Mesenchymal stem cell (in vitro differentiated cells and primary cell): Measurements from ENCODE around the gene XPNPEP3.

Experiments
- DNase-seq: peaks from one replicate; pipeline ENCODE4 v3.0.0-alpha.2; 2013
- H2AFZ ChIP-seq: one replicate; pipeline ENCODE4 v1.6.1; 2013; ENCODE audit warnings: low read depth, mild to moderate bottlenecking, control low read depth, inconsistent platforms, low read length, moderate library complexity
- H2AK5ac ChIP-seq: 2 replicates; pipeline ENCODE4 v1.6.1; 2013; ENCODE audit warnings: low read length, moderate library complexity, mild to moderate bottlenecking, inconsistent platforms; ENCODE audit not compliant: severe bottlenecking
- H2BK120ac ChIP-seq: one replicate; pipeline ENCODE4 v1.6.1; 2013; ENCODE audit warnings: low read depth, mild to moderate bottlenecking, inconsistent platforms, low read length, moderate library complexity
- H2BK12ac ChIP-seq, 2 experiments: one replicate each; pipeline ENCODE4 v1.6.1; 2013; ENCODE audit warnings: inconsistent platforms in 2 of 2, low read length in 2 of 2, mild to moderate bottlenecking in 2 of 2, moderate library complexity in 2 of 2, control low read depth in 1 of 2
- H2BK15ac ChIP-seq: one replicate; pipeline ENCODE4 v1.6.1; 2013; ENCODE audit warnings: mild to moderate bottlenecking, low read depth, inconsistent platforms; ENCODE audit not compliant: poor library complexity, severe bottlenecking
- H2BK5ac ChIP-seq: 2 replicates; pipeline ENCODE4 v1.6.1; 2013; ENCODE audit warnings: low read depth, mild to moderate bottlenecking, low read length, control low read depth, inconsistent platforms; ENCODE audit not compliant: poor library complexity, severe bottlenecking
- H3K14ac ChIP-seq, 2 experiments: one replicate each; pipeline ENCODE4 v1.6.1; 2013; ENCODE audit warnings: inconsistent platforms in 2 of 2, low read length in 2 of 2, control low read depth in 1 of 2, mild to moderate bottlenecking in 1 of 2, moderate library complexity in 1 of 2
- H3K18ac ChIP-seq, 2 experiments: one replicate each; pipeline ENCODE4 v1.6.1; 2013; ENCODE audit warnings: inconsistent platforms in 2 of 2, low read length in 2 of 2, control low read depth in 1 of 2, low read depth in 1 of 2, mild to moderate bottlenecking in 1 of 2
- H3K23ac ChIP-seq, 2 experiments: one replicate each; pipeline ENCODE4 v1.6.1; 2013; ENCODE audit warnings: inconsistent platforms in 2 of 2, low read length in 2 of 2, mild to moderate bottlenecking in 2 of 2, moderate library complexity in 2 of 2, control low read depth in 1 of 2
- H3K27ac ChIP-seq: 2 replicates; pipeline ENCODE4 v1.5.1; 2013; ENCODE audit warnings: mild to moderate bottlenecking, moderate library complexity, low read length, control low read depth, inconsistent platforms; ENCODE audit not compliant: poor library complexity, severe bottlenecking
- H3K27me3 ChIP-seq, 2 experiments: 2 replicates each; pipeline versions ENCODE4 v1.6.1 to v1.7.0; 2013; ENCODE audit warnings: low read length in 2 of 2, mild to moderate bottlenecking in 2 of 2, moderate library complexity in 2 of 2, control low read depth in 1 of 2, inconsistent platforms in 1 of 2; ENCODE audit not compliant: control insufficient read depth in 1 of 2, insufficient read depth in 1 of 2
- H3K36me3 ChIP-seq, 2 experiments: 2 replicates each; pipeline versions ENCODE4 v1.6.1 to v1.7.0; 2013; ENCODE audit warnings: low read length in 2 of 2, control low read depth in 1 of 2, inconsistent platforms in 1 of 2, low read depth in 1 of 2, mild to moderate bottlenecking in 1 of 2; ENCODE audit not compliant: insufficient read depth in 2 of 2, control insufficient read depth in 1 of 2
- H3K4ac ChIP-seq, 2 experiments: one replicate each; pipeline ENCODE4 v1.6.1; 2013; ENCODE audit warnings: inconsistent platforms in 2 of 2, low read length in 2 of 2, mild to moderate bottlenecking in 2 of 2, moderate library complexity in 2 of 2, control low read depth in 1 of 2, low read depth in 1 of 2
- H3K4me1 ChIP-seq: 2 replicates; pipeline ENCODE4 v1.6.1; 2013; ENCODE audit warnings: low read depth, low read length, control low read depth; ENCODE audit not compliant: control insufficient read depth, insufficient read depth
- H3K4me2 ChIP-seq: 2 replicates; pipeline ENCODE4 v1.6.1; 2013; ENCODE audit warnings: low read length, mild to moderate bottlenecking, inconsistent platforms; ENCODE audit not compliant: poor library complexity, severe bottlenecking
- H3K4me3 ChIP-seq, 2 experiments: 2 replicates each; pipeline versions ENCODE4 v1.5.1 to v1.7.0; 2013; ENCODE audit warnings: low read length in 2 of 2, mild to moderate bottlenecking in 2 of 2, control low read depth in 1 of 2, low read depth in 1 of 2; ENCODE audit not compliant: insufficient read depth in 1 of 2
- H3K79me1 ChIP-seq: replicated peaks from 2 replicates; pipeline ENCODE4 v1.6.1; 2013; ENCODE audit warnings: mild to moderate bottlenecking, control low read depth, low read length, inconsistent platforms; ENCODE audit not compliant: poor library complexity, severe bottlenecking
- H3K9ac ChIP-seq: 2 replicates; pipeline ENCODE4 v1.7.0; 2013; ENCODE audit warnings: mild to moderate bottlenecking, low read length, moderate library complexity
- H3K9me3 ChIP-seq: 2 replicates; pipeline ENCODE4 v1.7.0; 2013; ENCODE audit warnings: mild to moderate bottlenecking, low read length; ENCODE audit not compliant: control insufficient read depth
- H4K8ac ChIP-seq: one replicate; pipeline ENCODE4 v1.6.1; 2013; ENCODE audit warnings: inconsistent platforms, mild to moderate bottlenecking, low read length, moderate library complexity
- H4K91ac ChIP-seq: one replicate; pipeline ENCODE4 v1.6.1; 2013; ENCODE audit warnings: mild to moderate bottlenecking, low read length, inconsistent platforms
- WGBS: methylation state at CpG from one replicate; pipeline ENCODE4 v1.1.7; 2013; ENCODE audit warnings: mixed read lengths; 5-methylcytosine and 5-hydroxymethylcytosine counted together

The XPNPEP3 gene

GRCh38 chr22:40957601-40958000 is 100.7 kb downstream of the XPNPEP3 start:
- no peak overlapping the region for H2BK120ac ChIP-seq
- no peak overlapping the region for H2AK5ac ChIP-seq
- H2BK15ac ChIP-seq: no peak overlapping the region
- H3K18ac ChIP-seq: no peak overlapping the region
- no peak for DNase-seq
- H3K79me1 ChIP-seq: peaks cover 9% of the 10 kb centered on the region
- H3K27me3 ChIP-seq: no peaks in the 10 kb centered on the region
- no peak overlapping the region for H2BK12ac ChIP-seq
- no peak overlapping the region for H3K14ac ChIP-seq
- WGBS: 94% methylated on average over 7 of the region's 7 CpGs
- H3K9ac ChIP-seq: no peak overlapping the region
- no peak overlapping the region for H3K4ac ChIP-seq
- no peak overlapping the region for H3K4me2 ChIP-seq
- no peak overlapping the region for H2BK5ac ChIP-seq
- H2AFZ ChIP-seq: no peak overlapping the region
- H3K36me3 ChIP-seq: peaks cover 50 to 61% of the 10 kb centered on the region in 2 experiments
- no peak overlapping the region for H4K91ac ChIP-seq
- H3K27ac ChIP-seq: no peak overlapping the region
- no peak overlapping the region for H4K8ac ChIP-seq
- no peak overlapping the region for H3K23ac ChIP-seq
- H3K4me1 ChIP-seq: peaks cover 3% of the 10 kb centered on the region
- no peak overlapping the region for H3K4me3 ChIP-seq
- H3K9me3 ChIP-seq: no peaks in the 10 kb centered on the region

DNA sequence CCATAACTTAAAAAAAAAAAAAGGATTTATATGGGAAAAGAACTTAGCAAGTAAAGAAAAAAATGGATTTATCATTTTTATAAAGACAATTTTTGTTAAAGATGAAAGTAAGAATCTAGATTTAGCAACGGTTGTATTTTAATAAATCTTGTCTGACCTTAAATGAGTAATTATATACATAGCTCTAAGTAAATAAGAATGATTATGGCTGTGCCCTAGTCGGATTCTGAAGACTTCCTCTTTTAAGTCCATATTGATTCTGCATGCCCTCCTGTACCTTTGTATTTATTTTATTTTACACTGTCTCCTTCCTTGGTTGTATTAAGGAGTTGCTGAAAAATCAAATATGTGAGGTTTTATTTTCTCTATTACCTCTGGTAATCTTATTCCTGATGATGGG is 101.4 kb downstream of the XPNPEP3 start:
- Histone ChIP-seq H4K91ac (no peak overlapping the region), H3K4me3 (no peak overlapping the region), H3K23ac (no peak overlapping the region), H2BK5ac (no peak overlapping the region), H3K27me3 (no peaks in the 10 kb centered on the region), H2BK15ac (no peak overlapping the region), H3K9me3 (no peaks in the 10 kb centered on the region), H3K18ac (no peak overlapping the region), H3K79me1 (peaks cover 12% of the 10 kb centered on the region), H3K14ac (no peak overlapping the region), H3K4ac (no peak overlapping the region), H3K4me2 (no peak overlapping the region), H3K4me1 (no peaks in the 10 kb centered on the region), H3K36me3 (peaks cover 55 to 64% of the 10 kb centered on the region in 2 experiments), H2AFZ (no peak overlapping the region), H2AK5ac (no peak overlapping the region), H4K8ac (no peak overlapping the region), H3K27ac (no peak overlapping the region), H2BK12ac (no peak overlapping the region), H3K9ac (no peak overlapping the region), H2BK120ac (no peak overlapping the region)
- no CpG with 5 or more reads among the region's 2 CpGs for WGBS
- DNase-seq: no peak

DNA sequence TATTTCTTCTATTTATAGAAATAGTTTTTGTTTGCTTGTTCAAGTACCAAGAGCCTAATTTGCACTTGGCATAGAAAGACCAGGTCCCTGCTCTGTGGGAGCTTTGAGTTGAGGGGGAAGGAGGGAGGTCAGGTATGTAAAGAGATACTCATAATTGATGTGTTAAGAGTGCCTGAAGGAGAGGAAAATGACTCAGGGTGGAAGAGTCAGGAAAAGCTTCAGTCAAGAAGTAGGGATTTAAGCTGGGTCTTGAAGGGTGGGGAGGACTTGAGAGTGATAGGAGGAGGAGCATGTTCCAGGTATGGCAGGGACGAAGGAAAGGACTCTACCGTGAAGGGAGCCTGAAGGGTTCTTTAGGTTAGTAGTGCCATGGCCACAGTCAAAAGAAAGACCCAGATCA is 103.2 kb downstream of the XPNPEP3 start:
- no peak for DNase-seq
- Histone ChIP-seq H3K36me3 (peaks cover 55 to 64% of the 10 kb centered on the region in 2 experiments), H3K23ac (no peak overlapping the region), H2BK5ac (no peak overlapping the region), H2BK15ac (no peak overlapping the region), H2BK12ac (no peak overlapping the region), H3K4me3 (no peak overlapping the region), H3K18ac (no peak overlapping the region), H3K9ac (no peak overlapping the region), H2BK120ac (no peak overlapping the region), H3K4ac (no peak overlapping the region), H3K27ac (no peak overlapping the region), H3K4me1 (no peaks in the 10 kb centered on the region), H4K91ac (no peak overlapping the region), H3K4me2 (no peak overlapping the region), H3K14ac (no peak overlapping the region), H3K9me3 (no peaks in the 10 kb centered on the region), H3K79me1 (peaks cover 20% of the 10 kb centered on the region), H4K8ac (no peak overlapping the region), H3K27me3 (no peaks in the 10 kb centered on the region), H2AFZ (no peak overlapping the region), H2AK5ac (no peak overlapping the region)
- WGBS: 93% methylated on average over 2 of the region's 2 CpGs

GRCh38 chr22:40965936-40966725 is 109.2 kb downstream of the XPNPEP3 start:
- no peaks in the 10 kb centered on the region for H3K27me3 ChIP-seq
- no peak overlapping the region for H3K4me3 ChIP-seq
- peaks cover 42% of the 10 kb centered on the region for H3K79me1 ChIP-seq
- H3K4me1 ChIP-seq: no peaks in the 10 kb centered on the region
- no peak overlapping the region for H2BK15ac ChIP-seq
- H2AFZ ChIP-seq: no peak overlapping the region
- no peak overlapping the region for H4K91ac ChIP-seq
- no peak overlapping the region for H4K8ac ChIP-seq
- no peak overlapping the region for H2BK12ac ChIP-seq
- no peak overlapping the region for H3K4ac ChIP-seq
- no peak for DNase-seq
- peaks cover 48 to 86% of the 10 kb centered on the region in 2 experiments for H3K36me3 ChIP-seq
- H3K27ac ChIP-seq: no peak overlapping the region
- H3K14ac ChIP-seq: no peak overlapping the region
- no peak overlapping the region for H3K23ac ChIP-seq
- no peak overlapping the region for H3K9ac ChIP-seq
- H2BK5ac ChIP-seq: no peak overlapping the region
- no peak overlapping the region for H3K18ac ChIP-seq
- 94% methylated on average over 5 of the region's 8 CpGs for WGBS
- H3K9me3 ChIP-seq: no peaks in the 10 kb centered on the region
- no peak overlapping the region for H2AK5ac ChIP-seq
- no peak overlapping the region for H2BK120ac ChIP-seq
- H3K4me2 ChIP-seq: no peak overlapping the region
